ENCODE measurements around the gene EXOC3. TPM values are rescaled to one million over a fixed set of nuclear protein-coding genes. Genes with fewer than 3 reads are reported as not detected.

EXOC3 gene
- polyA plus RNA-seq, 3 donors, result 33.2 to 59.7 (median 53.8) TPM

GRCh38 chr5:433836-434235 is 9.1 kb upstream of the EXOC3 start:
- H3K4me3 ChIP-seq (replicated peaks in 1 of 3; ENCODE audit: low read depth in 2 of 3, low read length in 3 of 3), result no peak overlapping the region
- H3K4me1 Mint-ChIP-seq, result no peaks in the 10 kb centered on the region
- H3K9ac ChIP-seq (ENCODE audit: insufficient read depth, low read length, poor library complexity, severe bottlenecking), result no peak overlapping the region
- TF ChIP-seq, protein P1, sequence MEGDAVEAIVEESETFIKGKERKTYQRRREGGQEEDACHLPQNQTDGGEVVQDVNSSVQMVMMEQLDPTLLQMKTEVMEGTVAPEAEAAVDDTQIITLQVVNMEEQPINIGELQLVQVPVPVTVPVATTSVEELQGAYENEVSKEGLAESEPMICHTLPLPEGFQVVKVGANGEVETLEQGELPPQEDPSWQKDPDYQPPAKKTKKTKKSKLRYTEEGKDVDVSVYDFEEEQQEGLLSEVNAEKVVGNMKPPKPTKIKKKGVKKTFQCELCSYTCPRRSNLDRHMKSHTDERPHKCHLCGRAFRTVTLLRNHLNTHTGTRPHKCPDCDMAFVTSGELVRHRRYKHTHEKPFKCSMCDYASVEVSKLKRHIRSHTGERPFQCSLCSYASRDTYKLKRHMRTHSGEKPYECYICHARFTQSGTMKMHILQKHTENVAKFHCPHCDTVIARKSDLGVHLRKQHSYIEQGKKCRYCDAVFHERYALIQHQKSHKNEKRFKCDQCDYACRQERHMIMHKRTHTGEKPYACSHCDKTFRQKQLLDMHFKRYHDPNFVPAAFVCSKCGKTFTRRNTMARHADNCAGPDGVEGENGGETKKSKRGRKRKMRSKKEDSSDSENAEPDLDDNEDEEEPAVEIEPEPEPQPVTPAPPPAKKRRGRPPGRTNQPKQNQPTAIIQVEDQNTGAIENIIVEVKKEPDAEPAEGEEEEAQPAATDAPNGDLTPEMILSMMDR (IDR thresholded peaks at IDR 0.05), result no peak
- H3K79me2 ChIP-seq (ENCODE audit: insufficient read depth, low read length), result no peaks in the 10 kb centered on the region
- no peak for DNase-seq
- H3K27me3 ChIP-seq (ENCODE audit: control insufficient read depth in 2 of 2, insufficient read depth in 2 of 2, low read length in 2 of 2), result no peaks in the 10 kb centered on the region
- no peaks in the 10 kb centered on the region for H3K36me3 ChIP-seq (replicated peaks in 1 of 2; ENCODE audit: control insufficient read depth in 1 of 2, insufficient read depth in 2 of 2, low read length in 2 of 2)
- H3K27ac Mint-ChIP-seq, result no peak overlapping the region
- H2AFZ ChIP-seq (ENCODE audit: insufficient read depth, low read depth, low read length, poor library complexity, severe bottlenecking), result no peak overlapping the region
- no peaks in the 10 kb centered on the region for H3K36me3 Mint-ChIP-seq
- H3K4me2 ChIP-seq (replicated peaks; ENCODE audit: extremely low read depth, low read length, poor library complexity, severe bottlenecking), result no peak overlapping the region
- H3K4me1 ChIP-seq (ENCODE audit: control insufficient read depth in 1 of 2, insufficient read depth in 2 of 2, low read length in 2 of 2), result no peaks in the 10 kb centered on the region
- no peaks in the 10 kb centered on the region for H3K9me3 Mint-ChIP-seq
- H3K27me3 Mint-ChIP-seq (ENCODE audit: low read depth in 3 of 3), result peaks cover 5 to 13% (median 13%) of the 10 kb centered on the region in 3 donors
- H3K4me3 Mint-ChIP-seq, result no peak overlapping the region
- no peak overlapping the region for H3K27ac ChIP-seq (ENCODE audit: low read depth in 1 of 2, low read length in 2 of 2)
- intact Hi-C loops (cut with micrococcal nuclease), result no loop called here
- no peaks in the 10 kb centered on the region for H4K20me1 ChIP-seq (ENCODE audit: insufficient read depth, low read length)
- no peaks in the 10 kb centered on the region for H3K9me3 ChIP-seq (replicated peaks in 1 of 2; ENCODE audit: control insufficient read depth in 1 of 2, insufficient read depth in 1 of 2, low read length in 2 of 2)
- WGBS (ENCODE audit: insufficient coverage), result 93% methylated on average over 16 of the region's 16 CpGs

- Histone ChIP-seq H3K9ac (ENCODE audit: insufficient read depth, low read length, poor library complexity, severe bottlenecking) (no peak overlapping the region), H3K27ac (ENCODE audit: low read depth in 1 of 2, low read length in 2 of 2) (no peak overlapping the region), H3K4me3 (replicated peaks in 1 of 3; ENCODE audit: low read depth in 2 of 3, low read length in 3 of 3) (no peak overlapping the region), H3K27me3 (ENCODE audit: control insufficient read depth in 2 of 2, insufficient read depth in 2 of 2, low read length in 2 of 2) (no peaks in the 10 kb centered on the region), H4K20me1 (ENCODE audit: insufficient read depth, low read length) (no peaks in the 10 kb centered on the region), H3K4me2 (replicated peaks; ENCODE audit: extremely low read depth, low read length, poor library complexity, severe bottlenecking) (no peak overlapping the region), H2AFZ (ENCODE audit: insufficient read depth, low read depth, low read length, poor library complexity, severe bottlenecking) (no peak overlapping the region), H3K79me2 (ENCODE audit: insufficient read depth, low read length) (no peaks in the 10 kb centered on the region), H3K36me3 (replicated peaks in 1 of 2; ENCODE audit: control insufficient read depth in 1 of 2, insufficient read depth in 2 of 2, low read length in 2 of 2) (no peaks in the 10 kb centered on the region), H3K9me3 (replicated peaks in 1 of 2; ENCODE audit: control insufficient read depth in 1 of 2, insufficient read depth in 1 of 2, low read length in 2 of 2) (no peaks in the 10 kb centered on the region), H3K4me1 (ENCODE audit: control insufficient read depth in 1 of 2, insufficient read depth in 2 of 2, low read length in 2 of 2) (no peaks in the 10 kb centered on the region)
- H3K9me3 Mint-ChIP-seq, result no peaks in the 10 kb centered on the region
- TF ChIP-seq, protein P1 (IDR thresholded peaks at IDR 0.05), result no peak
- intact Hi-C loops (cut with micrococcal nuclease), result no loop called here
- H3K27me3 Mint-ChIP-seq (ENCODE audit: low read depth in 3 of 3), result peaks cover 3 to 13% (median 10%) of the 10 kb centered on the region in 3 donors
- H3K27ac Mint-ChIP-seq, result no peak overlapping the region
- H3K36me3 Mint-ChIP-seq, result no peaks in the 10 kb centered on the region
- peak in 1 of 3 donors; percentile 1 for DNase-seq
- 94% methylated on average over 25 of the region's 26 CpGs for WGBS (ENCODE audit: insufficient coverage)
- H3K4me1 Mint-ChIP-seq, result no peaks in the 10 kb centered on the region
- H3K4me3 Mint-ChIP-seq, result no peak overlapping the region
These were observed 8.4 kb upstream of the EXOC3 start for GRCh38 chr5:434443-435146.
